Activated CD4-positive, alpha-beta T cell treated with anti-CD3 and anti-CD28 coated beads, Interleukin-2, amount 50 U/mL, for 24 hours (primary cell): ENCODE measurements around the gene CNOT11.
"Not testable (repeated sequence)": the region's sequence is repeated elsewhere in the genome, so short reads cannot be mapped to it uniquely, and the experiment has no call there.

Experiments used
- DNase-seq, 2 donors: peaks; one replicate each; pipeline ENCODE4 v3.0.0-alpha.2; 2020; ENCODE audit warnings: low read depth in 1 of 2, low spot score in 1 of 2

CNOT11 gene

DNA sequence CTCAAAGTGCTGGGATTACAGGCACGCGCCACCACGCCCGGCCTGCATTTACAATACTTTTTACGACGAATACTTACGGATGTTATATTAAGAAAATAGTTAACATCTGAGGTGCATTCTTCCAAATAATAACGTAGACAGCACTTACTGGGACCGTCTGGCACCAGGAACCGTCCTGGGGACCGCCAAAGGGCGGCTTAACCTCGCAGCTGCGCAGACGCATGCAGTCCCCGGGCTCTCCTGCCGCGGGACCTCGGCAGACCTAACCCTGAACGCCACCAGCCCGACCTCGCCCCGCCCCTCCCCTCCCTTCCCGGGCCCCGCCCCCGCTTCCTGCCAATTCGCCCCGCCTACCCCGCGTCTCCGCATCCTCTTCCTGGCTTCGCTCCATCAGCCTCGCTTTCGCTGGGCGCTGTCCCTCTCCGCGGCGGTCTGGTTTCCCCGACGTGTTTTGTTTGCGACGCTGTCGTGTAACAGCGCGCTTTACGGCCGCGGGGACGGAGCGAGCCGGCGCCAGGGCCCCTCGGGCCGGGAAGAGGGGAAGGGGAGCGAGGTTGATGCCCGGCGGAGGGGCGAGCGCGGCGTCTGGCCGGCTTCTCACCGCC, at the start of gene CNOT11:
Gene CNOT11 (plus strand): TSS at position 479 of the 605 bp plus-strand sequence. CDS start 79 bp downstream, at position 558.
- peak; percentile 95 to 99 for DNase-seq

- no peak for DNase-seq
These were observed 48.1 kb upstream of the CNOT11 start for GRCh38 chr2:101204400-101205115.

DNA sequence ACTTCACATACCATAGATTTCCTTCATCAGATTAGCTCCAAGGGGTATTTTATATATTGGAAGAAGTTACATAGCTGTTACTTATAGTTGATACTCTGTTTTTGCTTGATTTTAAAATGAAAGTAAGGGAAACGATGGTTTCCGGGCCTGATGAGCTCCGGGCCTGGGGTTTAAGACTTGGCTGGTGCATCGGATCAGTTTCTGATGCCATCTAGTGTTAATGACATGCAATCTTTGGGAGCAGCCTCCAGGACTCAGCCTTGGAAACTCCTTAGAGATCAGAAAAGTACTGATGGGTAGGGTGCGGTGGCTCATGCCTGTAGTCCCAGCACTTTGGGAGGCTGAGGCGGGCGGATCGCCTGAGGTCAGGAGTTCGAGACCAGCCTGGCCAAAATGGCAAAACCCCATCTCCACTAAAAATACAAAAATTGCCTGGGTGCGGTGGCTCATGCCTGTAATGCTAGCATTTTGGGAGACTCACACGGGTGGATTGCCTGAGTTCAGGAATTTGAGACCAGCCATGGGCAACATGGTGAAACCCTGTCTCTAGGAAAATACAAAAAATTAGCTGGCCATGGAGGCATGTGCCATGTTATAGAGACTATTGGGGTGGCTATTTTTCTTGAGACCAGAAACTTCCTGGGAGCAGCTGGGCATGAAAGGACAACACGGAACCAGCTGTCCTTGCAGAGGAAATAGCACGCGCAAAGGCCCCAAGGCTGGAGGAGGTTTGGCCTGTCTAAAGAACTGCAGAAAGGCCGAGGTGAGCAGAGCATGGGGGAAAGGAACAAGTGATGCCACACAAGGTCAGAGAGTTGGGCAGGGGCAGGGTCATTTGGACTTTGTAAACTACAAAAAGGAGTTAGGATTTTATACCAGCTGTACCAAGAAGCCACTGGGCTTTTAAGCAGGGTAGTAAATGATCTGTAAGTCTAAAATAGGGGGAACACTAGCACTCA, 46.9 kb upstream of the CNOT11 start:
- DNase-seq: peak in 1 of 2 donors; percentile 23

GRCh38 chr2:101208830-101209229, 43.9 kb upstream of the CNOT11 start:
- DNase-seq: no peak

- no peak for DNase-seq
These were observed 33.4 kb upstream of the CNOT11 start for GRCh38 chr2:101219246-101219645.

GRCh38 chr2:101220091-101220490, 32.6 kb upstream of the CNOT11 start:
- not testable (repeated sequence) for DNase-seq

DNA sequence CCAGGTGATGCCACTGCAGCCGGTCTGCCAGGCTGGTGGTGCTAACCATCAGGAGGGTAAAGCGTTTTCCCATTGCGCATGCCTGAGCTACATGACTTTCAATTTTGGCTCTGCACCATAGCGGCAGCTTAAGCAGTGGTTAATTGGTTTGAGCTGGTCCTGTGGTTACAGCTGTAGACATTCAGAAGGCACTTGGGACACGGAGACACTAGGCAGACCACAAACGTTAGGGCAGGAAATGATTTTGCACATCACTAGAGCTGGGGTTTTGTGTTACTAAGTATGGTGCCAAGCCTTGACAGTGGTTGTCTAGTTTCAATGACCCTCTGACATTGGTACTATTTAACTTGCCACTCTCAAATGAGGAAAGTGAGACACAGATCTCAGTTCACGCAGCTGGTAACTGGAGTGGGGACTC, 28.9 kb upstream of the CNOT11 start:
- DNase-seq: peak in 1 of 2 donors; percentile 13

DNA sequence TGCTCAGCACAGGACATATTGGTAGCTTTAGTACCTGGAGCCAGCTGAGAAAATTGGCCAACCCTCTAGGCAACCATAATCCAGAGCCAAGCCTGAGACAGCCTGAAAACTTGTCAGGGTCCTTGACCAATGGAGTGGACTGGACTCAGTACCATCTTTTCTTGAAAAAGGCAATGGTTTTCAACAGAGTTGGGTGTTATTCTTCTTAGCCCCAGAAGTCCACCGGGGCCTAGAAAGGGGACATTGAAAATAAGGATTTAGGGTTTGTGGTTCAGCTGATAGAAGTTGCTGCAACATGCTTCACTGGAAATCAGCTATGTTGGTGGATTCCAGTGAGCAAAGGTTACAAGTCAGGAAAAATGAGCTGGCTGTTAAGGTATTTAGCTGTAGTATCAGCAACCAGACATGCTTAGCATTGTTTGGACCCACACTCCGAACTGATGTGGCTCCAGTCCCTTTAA, 22.1 kb upstream of the CNOT11 start:
- no peak for DNase-seq

- no peak for DNase-seq
These were observed 21.4 kb upstream of the CNOT11 start for GRCh38 chr2:101231240-101231639.

GRCh38 chr2:101231937-101232730, 20.6 kb upstream of the CNOT11 start:
- no peak for DNase-seq

DNA sequence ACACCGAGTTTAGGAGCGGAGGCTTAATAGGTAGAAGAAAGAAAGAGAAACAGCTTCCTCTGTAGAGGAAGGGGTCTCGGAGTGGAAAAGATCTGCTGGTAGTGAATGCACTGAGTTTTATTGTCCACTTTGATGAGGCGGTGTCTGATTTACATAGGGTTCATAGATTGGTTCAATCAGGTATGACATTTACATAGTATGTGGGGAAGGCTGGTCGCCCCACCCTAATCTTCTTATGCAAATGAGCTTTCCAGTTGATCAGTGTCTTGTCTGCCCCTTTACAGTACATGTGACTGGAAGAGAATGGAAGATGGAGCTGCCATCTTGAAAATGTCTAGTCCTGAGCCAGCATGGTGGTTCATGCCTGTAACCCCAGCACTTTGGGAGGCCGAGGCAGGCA, 19.9 kb upstream of the CNOT11 start:
- no peak for DNase-seq

DNA sequence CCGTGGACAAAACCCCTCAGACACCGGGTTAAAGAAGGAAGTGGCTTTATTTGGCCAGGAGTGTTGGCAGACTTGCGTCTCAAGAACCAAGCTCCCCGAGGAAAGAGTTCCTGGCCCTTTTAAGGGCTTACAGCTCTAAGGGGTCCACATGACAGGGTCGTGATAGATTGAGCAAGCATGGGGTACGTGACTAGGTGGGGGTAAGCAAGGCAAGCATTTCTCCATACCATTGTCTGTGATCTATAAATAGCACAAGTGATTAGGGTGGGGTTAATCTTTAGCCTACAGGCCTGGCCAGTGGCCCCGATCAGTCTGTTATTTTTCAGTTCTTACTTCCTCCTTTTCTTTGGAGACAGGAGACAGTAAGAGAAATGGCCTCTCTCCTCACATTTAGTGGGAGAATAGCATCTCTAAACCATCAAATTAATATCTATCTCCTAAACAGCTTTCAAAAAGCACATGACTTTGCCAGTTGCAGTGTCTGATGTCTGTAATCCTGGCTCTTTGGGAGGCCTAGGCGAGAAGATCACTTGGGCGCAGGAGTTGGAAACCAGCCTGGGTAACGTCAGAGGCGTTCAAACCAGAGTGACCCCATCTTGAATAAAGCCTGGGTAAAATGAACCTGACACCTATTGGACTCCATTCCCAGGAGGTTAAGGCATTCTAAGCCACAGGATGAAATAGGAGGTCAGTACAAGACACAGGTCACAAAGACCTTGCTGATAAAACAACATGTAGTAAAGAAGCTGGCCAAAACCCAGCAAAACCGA, 18.3 kb upstream of the CNOT11 start:
- no peak for DNase-seq

GRCh38 chr2:101235956-101236355, 16.7 kb upstream of the CNOT11 start:
- DNase-seq: not testable (repeated sequence)

DNA sequence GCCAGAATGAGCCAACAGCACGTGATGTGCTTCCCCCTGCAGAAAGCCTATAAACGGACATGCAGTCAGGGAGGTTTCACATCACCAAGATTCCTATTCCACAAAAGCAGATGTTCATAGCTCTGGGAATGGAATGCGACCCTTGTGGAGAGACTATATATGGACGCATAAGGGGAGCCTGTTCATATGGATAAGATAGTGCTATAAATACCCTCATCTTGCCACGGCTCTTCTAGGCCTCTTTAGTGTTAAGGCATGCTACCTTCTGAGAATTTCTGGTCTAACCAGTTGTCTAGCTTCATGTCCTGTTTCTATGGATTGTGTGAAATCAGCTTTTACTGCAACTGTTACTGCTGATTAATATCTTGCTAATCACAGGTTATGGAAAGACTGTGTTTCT, 14.7 kb upstream of the CNOT11 start:
- DNase-seq: not testable (repeated sequence)

DNA sequence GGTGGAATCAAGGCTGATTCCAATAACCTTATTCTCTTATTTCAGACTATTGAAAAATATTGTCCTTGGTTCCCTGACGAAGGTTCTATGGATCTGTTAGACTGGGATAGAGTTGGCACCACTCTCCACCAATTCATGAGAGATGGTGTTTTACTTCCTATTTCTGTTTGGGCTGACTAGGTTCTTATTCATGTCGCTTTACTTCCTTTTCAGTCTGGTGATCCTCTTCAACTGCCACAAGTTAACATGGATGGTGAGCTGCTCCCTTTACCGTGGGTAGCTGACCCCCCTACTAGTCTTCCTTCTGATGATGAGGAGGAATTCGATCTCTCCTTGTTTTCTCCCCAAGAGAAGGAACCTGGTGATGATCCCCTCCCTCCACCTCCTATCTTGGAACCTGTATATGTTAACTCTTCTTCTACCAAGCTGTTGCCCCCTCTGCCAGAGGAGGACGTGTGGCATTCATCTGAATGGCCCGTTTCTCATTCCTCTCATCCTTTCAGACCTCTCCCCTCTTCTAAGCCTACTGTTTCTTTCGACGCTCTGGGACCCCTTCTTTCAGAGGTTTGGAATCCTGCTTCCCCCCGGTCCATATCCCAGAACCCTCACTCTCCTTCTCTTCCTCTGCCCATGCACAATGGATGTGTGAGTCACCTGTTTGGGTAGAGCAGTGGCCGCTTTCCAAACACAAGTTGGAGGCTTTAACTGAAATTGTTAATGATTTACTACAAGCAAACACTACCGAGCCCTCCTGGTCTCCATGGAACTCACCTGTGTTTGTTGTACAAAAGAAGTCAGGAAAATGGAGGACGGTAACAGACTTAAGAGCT, 13.5 kb upstream of the CNOT11 start:
- no peak for DNase-seq

GRCh38 chr2:101239760-101240118, 12.9 kb upstream of the CNOT11 start:
- not testable (repeated sequence) for DNase-seq

DNA sequence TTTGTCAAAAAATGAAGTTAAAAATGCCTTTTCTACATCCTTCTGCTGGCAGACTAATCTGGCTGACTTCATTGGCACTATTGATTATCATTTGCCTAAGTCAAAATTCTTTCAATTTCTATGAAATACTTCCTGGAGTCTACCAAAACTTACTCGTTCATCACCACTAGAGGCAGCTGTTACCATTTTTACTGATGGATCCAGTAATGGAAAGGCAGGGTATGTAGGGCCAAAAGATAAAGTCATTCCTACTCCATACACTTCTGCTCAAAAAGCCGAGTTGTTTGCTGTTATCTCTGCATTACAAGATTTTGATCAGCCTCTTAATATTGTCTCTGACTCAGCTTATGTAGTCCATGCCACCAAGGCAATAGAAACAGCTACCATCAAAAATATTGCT, 12.0 kb upstream of the CNOT11 start:
- not testable (repeated sequence) for DNase-seq

DNA sequence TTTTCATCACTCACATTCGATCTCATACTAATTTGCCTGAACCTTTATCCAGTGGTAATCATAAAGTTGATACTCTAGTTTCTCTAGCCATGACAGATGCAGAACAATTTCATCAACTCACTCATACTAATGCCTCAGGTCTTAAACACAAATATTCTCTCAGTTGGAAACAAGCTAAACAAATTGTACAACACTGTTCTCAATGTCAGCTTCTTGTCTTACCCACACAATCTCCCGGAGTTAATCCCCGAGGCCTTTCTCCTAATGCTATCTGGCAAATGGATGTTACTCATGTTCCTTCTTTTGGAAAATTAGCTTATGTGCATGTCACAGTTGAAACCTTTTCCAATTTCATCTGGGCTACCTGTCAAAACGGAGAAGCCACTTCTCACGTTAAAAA, 11.5 kb upstream of the CNOT11 start:
- no peak for DNase-seq

- DNase-seq: not testable (repeated sequence)
These were observed 8.3 kb upstream of the CNOT11 start for GRCh38 chr2:101244373-101244772.
